ENCODE measurements around the gene USPL1.
A peak's percentile ranks its signal among the peaks of the same experiment; 100 is the strongest.

Gene USPL1

DNA sequence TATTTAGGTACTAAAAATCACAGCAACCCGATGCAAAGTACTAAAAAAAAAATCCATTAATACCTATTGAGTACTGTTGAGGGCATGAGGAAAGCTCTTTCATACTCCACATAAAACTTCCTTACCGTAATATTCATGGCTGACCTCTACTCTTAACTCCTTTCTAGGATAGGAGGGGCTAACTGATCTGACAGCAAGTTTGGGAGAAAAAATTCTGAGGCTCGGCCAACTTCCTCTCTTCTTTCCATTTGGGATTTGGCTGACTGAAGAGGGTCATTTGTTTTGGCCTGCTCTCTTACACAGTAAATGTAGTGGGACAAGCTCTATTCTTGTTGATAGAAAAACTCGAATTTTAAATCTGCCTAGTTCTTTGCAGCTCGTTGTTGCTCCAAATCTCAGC is 9.4 kb upstream of the USPL1 start:
- Histone ChIP-seq H3K4me3 (ENCODE audit: low read depth, low read length) (no peak overlapping the region), H3K9me3 (ENCODE audit: control insufficient read depth, insufficient read depth, low read depth, low read length) (no peaks in the 10 kb centered on the region), H3K36me3 (ENCODE audit: control insufficient read depth in 2 of 2, insufficient read depth in 1 of 2, low read length in 2 of 2) (no peaks in the 10 kb centered on the region), H3K4me1 (ENCODE audit: control insufficient read depth, insufficient read depth, low read length) (no peaks in the 10 kb centered on the region), H3K27ac (ENCODE audit: extremely low read depth, low read depth, low read length) (no peak overlapping the region)
- TF ChIP-seq HOXD13 (CRISPR knock-in tag; IDR thresholded peaks at IDR 0.05; ENCODE audit: borderline replicate concordance) (no peak), REPIN1 (tag by site-specific recombination; IDR thresholded peaks at IDR 0.05; ENCODE audit: low read depth) (no peak), TCF7L2 (IDR thresholded peaks at IDR 0.05; ENCODE audit: borderline replicate concordance, low read depth, low read length) (no peak), ZNF521 (tag by site-specific recombination; IDR thresholded peaks at IDR 0.05) (no peak), ZNF341 (tag by site-specific recombination; IDR thresholded peaks at IDR 0.05; ENCODE audit: low read depth) (no peak), CTCF (tag by site-specific recombination; IDR thresholded peaks at IDR 0.05) (no peak), ZNF791 (tag by site-specific recombination; IDR thresholded peaks at IDR 0.05) (no peak), ZEB2 (tag by site-specific recombination; IDR thresholded peaks at IDR 0.05) (no peak), ZNF221 (tag by site-specific recombination; IDR thresholded peaks at IDR 0.05; ENCODE audit: borderline replicate concordance) (no peak)
- POLR2A ChIA-PET: no interaction called here
- CTCF ChIA-PET: interaction anchor here (0.6 kb wide), 1 partner anchor 26 kb away, joined by 3 read pairs; no protein-coding TSS in a partner anchor

- TF ChIP-seq ZNF416 (tag by site-specific recombination; IDR thresholded peaks at IDR 0.05): no peak
- TF ChIP-seq ZNF146 (tag by site-specific recombination; IDR thresholded peaks at IDR 0.05): no peak
- no peak for TF ChIP-seq ZNF132 (tag by site-specific recombination; IDR thresholded peaks at IDR 0.05; ENCODE audit: borderline replicate concordance)
- TF ChIP-seq, protein P1, sequence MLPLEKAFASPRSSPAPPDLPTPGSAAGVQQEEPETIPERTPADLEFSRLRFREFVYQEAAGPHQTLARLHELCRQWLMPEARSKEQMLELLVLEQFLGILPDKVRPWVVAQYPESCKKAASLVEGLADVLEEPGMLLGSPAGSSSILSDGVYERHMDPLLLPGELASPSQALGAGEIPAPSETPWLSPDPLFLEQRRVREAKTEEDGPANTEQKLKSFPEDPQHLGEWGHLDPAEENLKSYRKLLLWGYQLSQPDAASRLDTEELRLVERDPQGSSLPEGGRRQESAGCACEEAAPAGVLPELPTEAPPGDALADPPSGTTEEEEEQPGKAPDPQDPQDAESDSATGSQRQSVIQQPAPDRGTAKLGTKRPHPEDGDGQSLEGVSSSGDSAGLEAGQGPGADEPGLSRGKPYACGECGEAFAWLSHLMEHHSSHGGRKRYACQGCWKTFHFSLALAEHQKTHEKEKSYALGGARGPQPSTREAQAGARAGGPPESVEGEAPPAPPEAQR (tag by site-specific recombination; IDR thresholded peaks at IDR 0.05): no peak
- no peak for TF ChIP-seq SCRT2 (tag by site-specific recombination; IDR thresholded peaks at IDR 0.05)
- peak; percentile 71 for TF ChIP-seq ZNF664 (tag by site-specific recombination; IDR thresholded peaks at IDR 0.05)
- TF ChIP-seq, protein P2, sequence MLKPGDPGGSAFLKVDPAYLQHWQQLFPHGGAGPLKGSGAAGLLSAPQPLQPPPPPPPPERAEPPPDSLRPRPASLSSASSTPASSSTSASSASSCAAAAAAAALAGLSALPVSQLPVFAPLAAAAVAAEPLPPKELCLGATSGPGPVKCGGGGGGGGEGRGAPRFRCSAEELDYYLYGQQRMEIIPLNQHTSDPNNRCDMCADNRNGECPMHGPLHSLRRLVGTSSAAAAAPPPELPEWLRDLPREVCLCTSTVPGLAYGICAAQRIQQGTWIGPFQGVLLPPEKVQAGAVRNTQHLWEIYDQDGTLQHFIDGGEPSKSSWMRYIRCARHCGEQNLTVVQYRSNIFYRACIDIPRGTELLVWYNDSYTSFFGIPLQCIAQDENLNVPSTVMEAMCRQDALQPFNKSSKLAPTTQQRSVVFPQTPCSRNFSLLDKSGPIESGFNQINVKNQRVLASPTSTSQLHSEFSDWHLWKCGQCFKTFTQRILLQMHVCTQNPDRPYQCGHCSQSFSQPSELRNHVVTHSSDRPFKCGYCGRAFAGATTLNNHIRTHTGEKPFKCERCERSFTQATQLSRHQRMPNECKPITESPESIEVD (tag by site-specific recombination; IDR thresholded peaks at IDR 0.05): peak; percentile 26; the same call in 1 of the 2 replicates
- Histone ChIP-seq H3K36me3 (ENCODE audit: control insufficient read depth in 2 of 2, insufficient read depth in 1 of 2, low read length in 2 of 2) (no peaks in the 10 kb centered on the region), H3K4me1 (ENCODE audit: control insufficient read depth, insufficient read depth, low read length) (no peaks in the 10 kb centered on the region), H3K9me3 (ENCODE audit: control insufficient read depth, insufficient read depth, low read depth, low read length) (no peaks in the 10 kb centered on the region), H3K27ac (ENCODE audit: extremely low read depth, low read depth, low read length) (no peak overlapping the region), H3K4me3 (ENCODE audit: low read depth, low read length) (no peak overlapping the region)
- ChIA-PET POLR2A (no interaction called here), CTCF (no interaction called here)
Measured at GRCh38 chr13:30610311-30610710, 7.4 kb upstream of the USPL1 start.

DNA sequence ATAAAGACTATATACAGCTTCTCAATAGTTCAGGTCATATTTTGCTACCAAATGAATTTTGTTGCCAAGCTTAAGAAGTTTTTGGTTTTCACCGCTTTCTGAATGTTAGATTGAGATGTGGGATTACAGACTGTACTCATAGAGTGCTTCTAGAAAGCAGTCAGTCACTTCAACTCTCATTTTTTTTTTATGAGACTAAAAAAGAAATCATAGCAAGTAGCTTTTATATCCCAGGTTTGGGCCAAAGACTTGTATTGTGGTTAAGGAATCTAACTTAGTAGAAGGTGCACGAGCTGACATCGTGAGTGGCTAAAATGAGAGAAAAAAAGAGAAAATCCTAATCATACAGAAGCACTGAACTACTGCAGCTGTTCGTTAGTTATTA is 2.2 kb upstream of the USPL1 start:
- Histone ChIP-seq H3K4me1 (ENCODE audit: control insufficient read depth, insufficient read depth, low read length) (no peaks in the 10 kb centered on the region), H3K4me3 (ENCODE audit: low read depth, low read length) (peak overlapping the region; percentile 69), H3K27ac (ENCODE audit: extremely low read depth, low read depth, low read length) (no peak overlapping the region), H3K36me3 (ENCODE audit: control insufficient read depth in 2 of 2, insufficient read depth in 1 of 2, low read length in 2 of 2) (no peaks in the 10 kb centered on the region), H3K9me3 (ENCODE audit: control insufficient read depth, insufficient read depth, low read depth, low read length) (no peaks in the 10 kb centered on the region)
- ChIA-PET POLR2A (interaction anchor here (0.6 to 4.2 kb wide), 2 partner anchors 41 to 150 kb away, joined by 3 to 21 read pairs; partner anchors contain the start of gene HMGB1), CTCF (interaction anchor here (0.5 to 0.7 kb wide), 2 partner anchors 419 to 483 kb away, joined by 3 to 4 read pairs; no protein-coding TSS in a partner anchor)
- no peak for TF ChIP-seq ZNF792 (tag by site-specific recombination; IDR thresholded peaks at IDR 0.05)
- no peak for TF ChIP-seq ZNF266 (tag by site-specific recombination; IDR thresholded peaks at IDR 0.05; ENCODE audit: low read depth)
